IMR-90 (cell line): ENCODE measurements around the gene ARMH3. TPM values are rescaled to one million over a fixed set of nuclear protein-coding genes. Genes with fewer than 3 reads are reported as not detected.

Source experiments
- ATAC-seq: fragments of 200-7000 bp; cut with Tn5 transposase; 2 replicates; pipeline ENCODE4 v1.9.1; 2020; ENCODE audit warnings: low read depth, mild to moderate bottlenecking, moderate library complexity
- BruUV-seq: library from RNA; stranded (reverse); fragments of 400-500 nt; replicated peaks from 2 replicates; lab custom pipeline; 2021; lab: Mats Ljungman, UMichigan
- CTCF ChIA-PET: fragments of 300-600 bp; formaldehyde crosslinking; extraction: SDS; loops from one replicate; lab custom pipeline; 2021; ENCODE audit warnings: antibody characterized with exemption; lab: Yijun Ruan, JAX
- POLR2A ChIA-PET: fragments of 300-600 bp; sonication (Branson Sonifier 250); formaldehyde crosslinking; loops from one replicate; lab custom pipeline; 2022; ENCODE audit warnings: antibody characterized with exemption; ENCODE audit not compliant: unreplicated experiment; lab: Charles Lee
- DNase-seq: peaks from one replicate; pipeline ENCODE4 v3.0.0; 2013
- H2AFZ ChIP-seq: replicated peaks from 2 replicates; pipeline ENCODE3; 2013; ENCODE audit warnings: low read length, mild to moderate bottlenecking; ENCODE audit not compliant: poor library complexity
- H2AK5ac ChIP-seq: 2 replicates; pipeline ENCODE4 v1.6.1; 2013; ENCODE audit warnings: low read depth, low read length, inconsistent platforms
- H2AK9ac ChIP-seq: replicated peaks from 2 replicates; pipeline ENCODE3; 2013; ENCODE audit warnings: mild to moderate bottlenecking, low read depth, low read length, moderate library complexity; ENCODE audit not compliant: poor library complexity
- H2BK120ac ChIP-seq: 2 replicates; pipeline ENCODE4 v1.6.1; 2013; ENCODE audit warnings: low read depth, low read length, inconsistent platforms
- H2BK15ac ChIP-seq: 3 replicates; pipeline ENCODE4 v1.6.1; 2013; ENCODE audit warnings: low read depth, low read length, inconsistent platforms
- H2BK20ac ChIP-seq: 2 replicates; pipeline ENCODE4 v1.6.1; 2013; ENCODE audit warnings: low read depth, mild to moderate bottlenecking, inconsistent platforms, low read length, moderate library complexity
- H2BK5ac ChIP-seq: 2 replicates; pipeline ENCODE4 v1.6.1; 2013; ENCODE audit warnings: mild to moderate bottlenecking, low read depth, low read length, inconsistent platforms; ENCODE audit not compliant: poor library complexity, severe bottlenecking
- H3K14ac ChIP-seq: replicated peaks from 2 replicates; pipeline ENCODE4 v1.6.1; 2013; ENCODE audit warnings: low read depth, low read length, inconsistent platforms
- H3K18ac ChIP-seq: 2 replicates; pipeline ENCODE4 v1.6.1; 2013; ENCODE audit warnings: low read depth, low read length, control low read depth
- H3K23ac ChIP-seq: 2 replicates; pipeline ENCODE4 v1.6.1; 2013; ENCODE audit warnings: low read depth, low read length, inconsistent platforms
- H3K27ac ChIP-seq: 2 replicates; pipeline ENCODE4 v1.5.1; 2013; ENCODE audit warnings: mild to moderate bottlenecking, control low read depth, low read length; ENCODE audit not compliant: insufficient read depth
- H3K27me3 ChIP-seq: 2 replicates; pipeline ENCODE4 v1.6.1; 2013; ENCODE audit warnings: low read length; ENCODE audit not compliant: control insufficient read depth, insufficient read depth
- H3K36me3 ChIP-seq: 2 replicates; pipeline ENCODE4 v1.6.1; 2013; ENCODE audit warnings: low read length, mixed read lengths; ENCODE audit not compliant: control insufficient read depth, insufficient read depth
- H3K4ac ChIP-seq: 2 replicates; pipeline ENCODE4 v1.6.1; 2013; ENCODE audit warnings: low read depth, low read length, inconsistent platforms
- H3K4me1 ChIP-seq: 2 replicates; pipeline ENCODE4 v1.6.1; 2013; ENCODE audit warnings: low read length, mixed read lengths; ENCODE audit not compliant: control insufficient read depth, insufficient read depth
- H3K4me2 ChIP-seq: 2 replicates; pipeline ENCODE4 v1.6.1; 2013; ENCODE audit warnings: low read depth, mild to moderate bottlenecking, control low read depth, low read length, moderate library complexity
- H3K4me3 ChIP-seq: 2 replicates; pipeline ENCODE4 v1.5.1; 2013; ENCODE audit warnings: low read depth, mild to moderate bottlenecking, control low read depth, low read length, moderate library complexity; ENCODE audit not compliant: insufficient read depth
- H3K56ac ChIP-seq: 2 replicates; pipeline ENCODE4 v1.6.1; 2013; ENCODE audit warnings: low read length, inconsistent platforms; ENCODE audit not compliant: insufficient read depth; ENCODE audit errors: extremely low read depth
- H3K79me1 ChIP-seq, 2 experiments: 2 replicates each; pipeline ENCODE4 v1.6.1; 2013; ENCODE audit warnings: low read length in 2 of 2, inconsistent platforms in 1 of 2, low read depth in 1 of 2
- H3K9ac ChIP-seq: 2 replicates; pipeline ENCODE4 v1.6.1; 2013; ENCODE audit warnings: low read depth, low read length, control low read depth
- H3K9me1 ChIP-seq: 2 replicates; pipeline ENCODE4 v1.6.1; 2013; ENCODE audit warnings: low read length, inconsistent platforms; ENCODE audit not compliant: insufficient read depth
- H3K9me3 ChIP-seq: 2 replicates; pipeline ENCODE4 v1.6.1; 2013; ENCODE audit warnings: low read length; ENCODE audit not compliant: control insufficient read depth, insufficient read depth
- H4K20me1 ChIP-seq: 2 replicates; pipeline ENCODE4 v1.6.1; 2013; ENCODE audit warnings: low read length, inconsistent platforms; ENCODE audit not compliant: insufficient read depth
- H4K5ac ChIP-seq: 2 replicates; pipeline ENCODE4 v1.6.1; 2013; ENCODE audit warnings: mild to moderate bottlenecking, low read depth, low read length, control low read depth
- H4K8ac ChIP-seq, 2 experiments: 2 replicates each; pipeline ENCODE4 v1.6.1; 2013; ENCODE audit warnings: low read depth in 2 of 2, low read length in 2 of 2, control low read depth in 1 of 2, inconsistent platforms in 1 of 2
- H4K91ac ChIP-seq: 2 replicates; pipeline ENCODE4 v1.6.1; 2013; ENCODE audit warnings: low read depth, low read length, inconsistent platforms; ENCODE audit not compliant: insufficient read depth
- CEBPB ChIP-seq: IDR thresholded peaks from 2 replicates; pipeline ENCODE4 v1.6.1; 2012; ENCODE audit warnings: low read depth, low read length, improper control_type of control experiment
- CTCF ChIP-seq: conservative IDR thresholded peaks from 2 replicates; pipeline ENCODE4 v1.5.1; 2012; ENCODE audit warnings: mild to moderate bottlenecking, low read depth, low read length, improper control_type of control experiment
- FOS ChIP-seq: fragments of 150-350 bp; IDR thresholded peaks from 2 replicates; pipeline ENCODE4 v1.6.1; 2016; ENCODE audit warnings: low read depth, low read length
- MAZ ChIP-seq: IDR thresholded peaks from 2 replicates; pipeline ENCODE4 v1.6.1; 2012; ENCODE audit warnings: low read depth, mild to moderate bottlenecking, low read length, improper control_type of control experiment, moderate library complexity, borderline replicate concordance
- RCOR1 ChIP-seq: IDR thresholded peaks from 2 replicates; pipeline ENCODE4 v1.6.1; 2012; ENCODE audit warnings: mild to moderate bottlenecking, low read length, improper control_type of control experiment; ENCODE audit not compliant: insufficient replicate concordance
- RFX5 ChIP-seq: IDR thresholded peaks from 2 replicates; pipeline ENCODE4 v1.8.0; 2012; ENCODE audit warnings: low read depth, mild to moderate bottlenecking, low read length, moderate library complexity
- whole genome bisulfite sequencing, 2 experiments: methylation state at CpG; one replicate each; pipeline versions ENCODE4 v1.1.5 to v1.1.7; 2013; ENCODE audit warnings: missing lambda C conversion rate in 2 of 2; ENCODE audit not compliant: insufficient read length in 1 of 2; ENCODE audit errors: extremely low coverage in 2 of 2; 5-methylcytosine and 5-hydroxymethylcytosine counted together
- dilution Hi-C: fragments of 300-500 bp; cut with HindIII; formaldehyde crosslinking; loops from one replicate; pipeline ENCODE4 v1.14.3; 2018; ENCODE audit warnings: low sequenced_read_pairs; ENCODE audit not compliant: unreplicated experiment
- in situ Hi-C: fragments of 300-500 bp; cut with MboI; formaldehyde crosslinking; loops from 3 replicates; pipeline ENCODE4 v1.14.3; 2019; ENCODE audit warnings: low sequenced_read_pairs, inconsistent platforms, mixed read lengths
- intact Hi-C: fragments of 100-400 bp; cut with micrococcal nuclease; formaldehyde crosslinking; loops from 2 replicates; pipeline ENCODE4 v1.10.0; 2022
- polyA plus RNA-seq, 3 experiments: library from polyadenylated mRNA; depleted of rRNA; stranded (reverse); fragments of >200 nt; gene quantifications; 2 replicates each; pipeline ENCODE4 v1.2.3, GENCODE V29; 2012; ENCODE audit warnings: low replicate concordance in 1 of 3
- total RNA-seq: library from RNA; depleted of rRNA; stranded (reverse); fragments of >200 nt; gene quantifications from 2 replicates; pipeline ENCODE4 v1.2.3, GENCODE V29; 2012

Gene ARMH3
- total and polyA plus RNA-seq, 2 of the 4 experiments (the other 2 are of a cell fraction): 12.1 to 13.1 TPM

GRCh38 chr10:101940916-101941315 lies 115.1 kb downstream of the ARMH3 start (continued):
- TF ChIP-seq CEBPB: no peak

GRCh38 chr10:101939729-101940128 lies 116.2 kb downstream of the ARMH3 start:
- POLR2A ChIA-PET: interaction anchor here (0.6 kb wide), 1 partner anchor 124 kb away, joined by 9 read pairs; no protein-coding TSS in a partner anchor
- BruUV-seq: no TSS peak

More at GRCh38 chr10:101939729-101940128, 116.2 kb downstream of the ARMH3 start:
- peak overlapping the region; percentile 67 for H3K9ac ChIP-seq
- CTCF ChIA-PET: interaction anchor here (0.8 to 1.1 kb wide), 5 partner anchors 37 to 99 kb away, joined by 3 to 6 read pairs (median 3); no protein-coding TSS in a partner anchor
- H2BK5ac ChIP-seq: peak overlapping the region; percentile 91
- no peak overlapping the region for H2AFZ ChIP-seq
- no peak overlapping the region for H2AK9ac ChIP-seq
- peak overlapping the region; percentile 82 for H3K4me2 ChIP-seq
- no peaks in the 10 kb centered on the region for H3K36me3 ChIP-seq
- H4K5ac ChIP-seq: peak overlapping the region; percentile 58
- no peak; the same call in 1 of the 2 replicates for ATAC-seq
- H3K9me3 ChIP-seq: no peaks in the 10 kb centered on the region
- peaks cover 3 to 33% of the 10 kb centered on the region in 2 experiments; a peak in 3 of 4 replicates for H3K79me1 ChIP-seq
- H3K4me1 ChIP-seq: peaks cover 37% of the 10 kb centered on the region
- H2BK15ac ChIP-seq: peak overlapping the region; percentile 95
- H3K4ac ChIP-seq: peak overlapping the region; percentile 94
- peak overlapping the region; percentile 98 for H2BK20ac ChIP-seq
- H4K8ac ChIP-seq: peak overlapping the region; percentile 82 to 84
- dilution Hi-C loops (no loop called here), in situ Hi-C loops (no loop called here), intact Hi-C loops (no loop called here)
- H3K14ac ChIP-seq: peak overlapping the region; percentile 80
- TF ChIP-seq RFX5: no peak
- TF ChIP-seq MAZ: no peak
- TF ChIP-seq RCOR1: no peak
- no peak for TF ChIP-seq CTCF
- TF ChIP-seq FOS: no peak
- H4K91ac ChIP-seq: peak overlapping the region; percentile 94
- H3K4me3 ChIP-seq: no peak overlapping the region
- WGBS, 2 experiments: 83% methylated on average over 2 of the region's 3 CpGs; no CpG with 5 or more reads in 1 of the 2 experiments
- H3K56ac ChIP-seq: peak overlapping the region; percentile 92
- peak overlapping the region; percentile 97 for H3K27ac ChIP-seq
- no peak for DNase-seq
- peak overlapping the region; percentile 94 for H2BK120ac ChIP-seq
- peak overlapping the region; percentile 89 for H3K18ac ChIP-seq
- peak overlapping the region; percentile 32; the same call in 1 of the 2 replicates for H3K23ac ChIP-seq
- H3K9me1 ChIP-seq: peaks cover 19% of the 10 kb centered on the region
- peaks cover 7% of the 10 kb centered on the region; the same call in 1 of the 2 replicates for H4K20me1 ChIP-seq
- no peaks in the 10 kb centered on the region for H3K27me3 ChIP-seq
- H2AK5ac ChIP-seq: peak overlapping the region; percentile 83
